HCT116 (cell line): ENCODE results near the gene ELOB. TPM values are rescaled to one million over a fixed set of nuclear protein-coding genes. Genes with fewer than 3 reads are reported as not detected.

ENCODE experiments used
- ATAC-seq: fragments of 200-7000 bp; cut with Tn5 transposase; 2 replicates; pipeline ENCODE4 v1.9.1; 2020; ENCODE audit warnings: mild to moderate bottlenecking, moderate library complexity
- BruUV-seq: library from RNA; stranded (reverse); fragments of 400-500 nt; replicated peaks from 2 replicates; lab custom pipeline; 2021; lab: Mats Ljungman, UMichigan
- CTCF ChIA-PET: fragments of 300-600 bp; sonication (Branson Sonifier 250); formaldehyde crosslinking; loops from one replicate; lab custom pipeline; 2021; ENCODE audit warnings: antibody characterized with exemption; lab: Charles Lee
- POLR2A ChIA-PET: fragments of 300-600, 350-600 bp; sonication (Branson Sonifier 250); formaldehyde crosslinking; loops from one replicate; lab custom pipeline; 2021; ENCODE audit warnings: antibody characterized with exemption; lab: Charles Lee
- RAD21 ChIA-PET, 2 experiments: fragments of 300-600 bp; sonication (Branson Sonifier 250); formaldehyde crosslinking; loops; one replicate each; lab custom pipeline; 2023; ENCODE audit warnings: low total read pairs in 2 of 2; ENCODE audit not compliant: uncharacterized antibody in 2 of 2, unreplicated experiment in 2 of 2, low non-redundant PET in 1 of 2; lab: Charles Lee
- DNase-seq: peaks from one replicate; pipeline ENCODE4 v3.0.0-alpha.2; 2010; ENCODE audit warnings: low read depth, low spot score
- H2AFZ ChIP-seq: fragments of 200-600 bp; shearing (Covaris generic), sonication (generic); 2 replicates; pipeline ENCODE4 v1.6.1; 2017; ENCODE audit warnings: low read depth, mixed run types, mixed read lengths, antibody characterized with exemption, low read length; ENCODE audit not compliant: poor library complexity, severe bottlenecking
- H3K27ac ChIP-seq: 2 replicates; pipeline ENCODE4 v1.5.1; 2012; ENCODE audit warnings: low read depth, low read length
- H3K27me3 ChIP-seq: fragments of 200-600 bp; sonication (generic); 2 replicates; pipeline ENCODE4 v1.6.1; 2016; ENCODE audit warnings: mixed run types, low read length, mixed read lengths; ENCODE audit not compliant: insufficient read depth
- H3K36me3 ChIP-seq, 2 experiments: fragments of 200-500 bp in 1 of 2; fragments of 200-600 bp in 1 of 2; sonication (Bioruptor generic) in 1 of 2; sonication (generic) in 1 of 2; 2 replicates each; pipeline versions ENCODE4 v1.5.1 to v1.6.1; 2014 to 2016; ENCODE audit warnings: low read length in 2 of 2, inconsistent platforms in 1 of 2, mixed read lengths in 1 of 2, mixed run types in 1 of 2; ENCODE audit not compliant: insufficient read depth in 2 of 2, control insufficient read depth in 1 of 2
- H3K4me1 ChIP-seq, 2 experiments: fragments of 200-600 bp in 1 of 2; sonication (generic) in 1 of 2; 2 replicates each; pipeline versions ENCODE4 v1.5.1 to v1.6.1; 2012 to 2017; ENCODE audit warnings: low read length in 2 of 2, inconsistent platforms in 1 of 2, mild to moderate bottlenecking in 1 of 2, mixed read lengths in 1 of 2, mixed run types in 1 of 2, moderate library complexity in 1 of 2; ENCODE audit not compliant: insufficient read depth in 2 of 2, control insufficient read depth in 1 of 2
- H3K4me2 ChIP-seq: fragments of 200-600 bp; sonication (generic); 2 replicates; pipeline ENCODE4 v1.6.1; 2017; ENCODE audit warnings: mixed run types, low read length, mixed read lengths
- H3K4me3 ChIP-seq, 2 experiments: fragments of 200-600 bp in 1 of 2; sonication (generic) in 1 of 2; replicated peaks in 1 of 2; 2 replicates each; pipeline ENCODE4 v1.5.1; 2011 to 2016; ENCODE audit warnings: low read length in 2 of 2, control low read depth in 1 of 2, low read depth in 1 of 2, mild to moderate bottlenecking in 1 of 2, mixed read lengths in 1 of 2, mixed run types in 1 of 2
- H3K79me2 ChIP-seq: fragments of 200-600 bp; sonication (generic); 2 replicates; pipeline ENCODE4 v1.6.1; 2017; ENCODE audit warnings: mild to moderate bottlenecking, mixed run types, low read length, moderate library complexity, mixed read lengths; ENCODE audit not compliant: insufficient read depth
- H3K9ac ChIP-seq: fragments of 200-600 bp; sonication (generic); 2 replicates; pipeline ENCODE4 v1.6.1; 2016; ENCODE audit warnings: low read length, mixed read lengths
- H3K9me2 ChIP-seq: fragments of 200-600 bp; sonication (generic), shearing (Covaris generic); 2 replicates; pipeline ENCODE4 v1.6.1; 2017; ENCODE audit warnings: mixed run types, mild to moderate bottlenecking, moderate library complexity; ENCODE audit not compliant: insufficient read depth
- H3K9me3 ChIP-seq, 2 experiments: fragments of 200-500 bp in 1 of 2; fragments of 200-600 bp in 1 of 2; sonication (Bioruptor generic) in 1 of 2; sonication (generic) in 1 of 2; 2 replicates each; pipeline ENCODE4 v1.6.1; 2014 to 2017; ENCODE audit warnings: low read length in 2 of 2, mixed read lengths in 2 of 2, inconsistent platforms in 1 of 2, low read depth in 1 of 2, mild to moderate bottlenecking in 1 of 2, mixed run types in 1 of 2, moderate library complexity in 1 of 2; ENCODE audit not compliant: control insufficient read depth in 1 of 2, insufficient read depth in 1 of 2
- H4K20me1 ChIP-seq: fragments of 200-600 bp; sonication (generic), shearing (Covaris generic); 2 replicates; pipeline ENCODE4 v1.6.1; 2017; ENCODE audit warnings: mixed run types, mild to moderate bottlenecking, moderate library complexity; ENCODE audit not compliant: insufficient read depth
- CEBPB ChIP-seq: IDR thresholded peaks from 2 replicates; pipeline ENCODE4 v1.6.1; 2012; ENCODE audit warnings: low read depth
- ELF1 ChIP-seq: IDR thresholded peaks from 2 replicates; pipeline ENCODE4 v1.6.1; 2012; ENCODE audit warnings: low read depth, borderline replicate concordance
- EZH2 ChIP-seq: fragments of 200-600 bp; sonication (generic); IDR thresholded peaks from 2 replicates; pipeline ENCODE4 v1.6.1; 2017; ENCODE audit warnings: antibody characterized with exemption, mixed run types
- RAD21 ChIP-seq: IDR thresholded peaks from 2 replicates; pipeline ENCODE4 v1.6.1; 2012; ENCODE audit warnings: low read depth, mild to moderate bottlenecking
- SIN3A ChIP-seq: IDR thresholded peaks from 2 replicates; pipeline ENCODE4 v1.6.1; 2012; ENCODE audit warnings: low read depth
- SP1 ChIP-seq: IDR thresholded peaks from 2 replicates; pipeline ENCODE4 v1.6.1; 2012; ENCODE audit warnings: low read depth
- SRF ChIP-seq: IDR thresholded peaks from 2 replicates; pipeline ENCODE4 v1.6.1; 2012; ENCODE audit warnings: low read depth
- ZFX ChIP-seq: fragments of 450-650 bp; IDR thresholded peaks from 2 replicates; pipeline ENCODE4 v1.6.1; 2017
- ZNF274 ChIP-seq: fragments of 200-500 bp; sonication (Bioruptor generic); IDR thresholded peaks from 2 replicates; pipeline ENCODE4 v1.6.1; 2014; ENCODE audit warnings: mild to moderate bottlenecking, low read depth, low read length, inconsistent platforms
- intact Hi-C: fragments of 100-400 bp; cut with micrococcal nuclease; formaldehyde crosslinking; loops from 2 replicates; pipeline ENCODE4 v1.10.0; 2022
- total RNA-seq: library from RNA; stranded (reverse); gene quantifications from one replicate; pipeline ENCODE4 v1.2.1, GENCODE V29; 2021; ENCODE audit not compliant: unreplicated experiment
- TF ChIP-seq, protein P1 (sequence below), 3 experiments: fragments of 200-600 bp in 1 of 3; sonication (generic) in 1 of 3; IDR thresholded peaks in 2 of 3; conservative IDR thresholded peaks in 1 of 3; 2 replicates each; pipeline ENCODE4 v1.5.1; 2012 to 2017; ENCODE audit warnings: low read depth in 2 of 3, low read length in 2 of 3, antibody characterized with exemption in 1 of 3, borderline replicate concordance in 1 of 3, control low read depth in 1 of 3, mild to moderate bottlenecking in 1 of 3, mixed read lengths in 1 of 3, mixed run types in 1 of 3, moderate library complexity in 1 of 3; ENCODE audit not compliant: insufficient read depth in 1 of 3
- TF ChIP-seq, protein P2 (sequence below): IDR thresholded peaks from 2 replicates; pipeline ENCODE4 v1.6.1; 2012

Gene ELOB
- total RNA-seq, 1 experiment from 2014 or later = 239 TPM

DNA sequence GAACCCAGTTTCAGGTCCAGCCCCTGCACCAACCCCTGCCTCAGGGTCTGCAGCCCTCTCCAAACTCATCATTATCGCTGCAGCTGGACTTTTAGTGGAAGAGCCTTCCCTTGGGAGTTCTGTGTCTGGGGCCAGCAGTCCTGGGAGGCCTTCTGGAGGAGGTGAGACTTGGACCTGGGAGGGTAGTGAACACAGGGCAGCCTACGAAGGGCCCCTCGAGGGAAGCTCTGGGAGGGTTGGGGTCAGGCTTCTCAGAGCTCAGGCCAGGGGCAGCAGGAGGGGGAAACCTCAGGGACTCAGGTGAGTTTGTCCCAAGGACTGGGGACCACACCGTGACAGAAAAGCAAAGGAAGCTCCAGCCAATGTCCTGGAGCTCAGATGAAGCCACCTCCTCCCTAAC is 35.9 kb downstream of the ELOB start:
- Histone ChIP-seq H3K4me1 (peaks cover 0 to 8% of the 10 kb centered on the region in 2 experiments; a peak in 2 of 4 replicates), H3K4me2 (no peak overlapping the region), H3K27ac (no peak overlapping the region), H3K4me3 (no peak overlapping the region), H3K36me3 (no peaks in the 10 kb centered on the region), H3K9ac (no peak overlapping the region), H3K9me3 (no peaks in the 10 kb centered on the region), H2AFZ (no peak overlapping the region), H3K27me3 (no peaks in the 10 kb centered on the region), H4K20me1 (no peaks in the 10 kb centered on the region), H3K9me2 (no peaks in the 10 kb centered on the region), H3K79me2 (no peaks in the 10 kb centered on the region)
- no peak for TF ChIP-seq RAD21
- TF ChIP-seq EZH2 = no peak
- TF ChIP-seq, protein P1, sequence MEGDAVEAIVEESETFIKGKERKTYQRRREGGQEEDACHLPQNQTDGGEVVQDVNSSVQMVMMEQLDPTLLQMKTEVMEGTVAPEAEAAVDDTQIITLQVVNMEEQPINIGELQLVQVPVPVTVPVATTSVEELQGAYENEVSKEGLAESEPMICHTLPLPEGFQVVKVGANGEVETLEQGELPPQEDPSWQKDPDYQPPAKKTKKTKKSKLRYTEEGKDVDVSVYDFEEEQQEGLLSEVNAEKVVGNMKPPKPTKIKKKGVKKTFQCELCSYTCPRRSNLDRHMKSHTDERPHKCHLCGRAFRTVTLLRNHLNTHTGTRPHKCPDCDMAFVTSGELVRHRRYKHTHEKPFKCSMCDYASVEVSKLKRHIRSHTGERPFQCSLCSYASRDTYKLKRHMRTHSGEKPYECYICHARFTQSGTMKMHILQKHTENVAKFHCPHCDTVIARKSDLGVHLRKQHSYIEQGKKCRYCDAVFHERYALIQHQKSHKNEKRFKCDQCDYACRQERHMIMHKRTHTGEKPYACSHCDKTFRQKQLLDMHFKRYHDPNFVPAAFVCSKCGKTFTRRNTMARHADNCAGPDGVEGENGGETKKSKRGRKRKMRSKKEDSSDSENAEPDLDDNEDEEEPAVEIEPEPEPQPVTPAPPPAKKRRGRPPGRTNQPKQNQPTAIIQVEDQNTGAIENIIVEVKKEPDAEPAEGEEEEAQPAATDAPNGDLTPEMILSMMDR (IDR thresholded peaks at IDR 0.05 in 2 of 3, conservative IDR thresholded peaks at IDR 0.05 in 1 of 3; ENCODE audit: borderline replicate concordance in 1 of 3, insufficient read depth in 1 of 3, low read depth in 2 of 3, low read length in 2 of 3) = no peak
- no peak for TF ChIP-seq SIN3A
- TF ChIP-seq CEBPB = no peak
- TF ChIP-seq, protein P2, sequence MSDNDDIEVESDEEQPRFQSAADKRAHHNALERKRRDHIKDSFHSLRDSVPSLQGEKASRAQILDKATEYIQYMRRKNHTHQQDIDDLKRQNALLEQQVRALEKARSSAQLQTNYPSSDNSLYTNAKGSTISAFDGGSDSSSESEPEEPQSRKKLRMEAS = no peak
- TF ChIP-seq SP1 = no peak
- no peak for TF ChIP-seq SRF
- TF ChIP-seq ELF1 = no peak
- no peak for TF ChIP-seq ZFX
- TF ChIP-seq ZNF274 = no peak
- intact Hi-C loops = no loop called here
- BruUV-seq = no TSS peak
- DNase-seq (no peak), ATAC-seq (no peak)
- ChIA-PET POLR2A (interaction anchor here (1.3 kb wide), 1 partner anchor 10 kb away, joined by 4 read pairs; no protein-coding TSS in a partner anchor), CTCF (no interaction called here), RAD21 (no interaction called here)
